ENCODE measurements around the gene SYT3.
"Not testable (repeated sequence)": the region's sequence is repeated elsewhere in the genome, so short reads cannot be mapped to it uniquely, and the experiment has no call there.

- TF ChIP-seq RAD21 (conservative IDR thresholded peaks at IDR 0.05); REST (IDR thresholded peaks at IDR 0.05; ENCODE audit: borderline replicate concordance); CTCF (IDR thresholded peaks at IDR 0.05; ENCODE audit: poor library complexity, severe bottlenecking); EZH2 (IDR thresholded peaks at IDR 0.05; ENCODE audit: borderline replicate concordance, insufficient read depth, low read length, poor library complexity, severe bottlenecking); SMC3 (conservative IDR thresholded peaks at IDR 0.05; ENCODE audit: poor library complexity); POLR2AphosphoS5 (IDR thresholded peaks at IDR 0.05); TAF1 (IDR thresholded peaks at IDR 0.05; ENCODE audit: low read depth); EP300 (conservative IDR thresholded peaks at IDR 0.05; ENCODE audit: poor library complexity, severe bottlenecking): not testable (repeated sequence)
Measured at GRCh38 chr19:50618379-50618778, 21.3 kb downstream of the SYT3 start.
